Hematopoietic multipotent progenitor cell treated with erythropoietin and hydrocortisone succinate and interleukin-3 and kit ligand, for 15 days (in vitro differentiated cells): Measurements from ENCODE around the gene KIF21A.
"Not testable (repeated sequence)": the region's sequence is repeated elsewhere in the genome, so short reads cannot be mapped to it uniquely, and the experiment has no call there.

Source experiments
- DNase-seq: peaks from one replicate; pipeline ENCODE4 v3.0.0-alpha.2; 2015; ENCODE audit warnings: low spot score

The KIF21A gene

GRCh38 chr12:39443081-39443928 lies at the start of gene KIF21A:
Gene KIF21A, minus strand, starts transcription at chr12:39443120. Its CDS starts 150 bp downstream, at chr12:39442970.
- peak; percentile 82 for DNase-seq

GRCh38 chr12:39490500-39491282 lies 47.8 kb upstream of the KIF21A start:
- DNase-seq = no peak

DNA sequence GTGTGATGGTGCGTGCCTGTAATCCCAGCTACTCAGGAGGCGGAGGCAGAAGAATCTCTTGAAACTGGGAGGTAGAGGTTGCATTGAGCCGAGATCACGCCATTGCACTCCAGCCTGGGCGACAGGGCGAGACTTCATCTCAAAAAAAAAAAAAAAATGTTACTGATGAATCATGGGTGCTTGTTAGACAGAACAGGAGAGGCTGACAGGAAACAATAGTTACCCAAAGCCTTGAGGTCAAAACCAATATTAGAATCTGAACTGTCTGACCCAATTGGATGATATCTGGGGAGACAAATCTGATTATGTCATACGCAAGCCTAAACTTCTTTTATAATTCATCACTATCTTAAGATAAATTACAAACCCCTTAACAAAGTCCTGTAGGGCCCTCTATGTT lies 40.7 kb upstream of the KIF21A start:
- no peak for DNase-seq

GRCh38 chr12:39483042-39483441 lies 40.1 kb upstream of the KIF21A start:
- no peak for DNase-seq

- DNase-seq = no peak
Measured at GRCh38 chr12:39476894-39477293, 34.0 kb upstream of the KIF21A start.

DNA sequence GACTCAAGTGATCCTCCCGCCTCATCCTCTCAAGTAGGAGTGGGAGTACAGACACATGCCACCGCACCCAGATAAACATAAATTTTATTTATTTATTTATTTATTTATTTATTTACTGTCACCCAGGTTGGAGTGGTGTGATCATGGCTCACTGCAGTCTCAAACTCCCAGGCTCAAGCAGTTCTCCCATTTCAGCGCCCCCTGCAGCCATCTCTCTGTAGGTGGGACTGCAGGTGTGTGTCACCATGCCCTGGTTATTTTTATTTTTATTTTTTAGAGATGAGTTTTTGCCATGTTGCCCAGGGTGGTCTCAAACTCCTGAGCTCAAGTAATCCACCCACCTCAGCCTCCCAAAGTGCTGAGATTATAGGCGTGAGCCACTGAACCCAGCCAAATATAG lies 33.2 kb upstream of the KIF21A start:
- DNase-seq = no peak

DNA sequence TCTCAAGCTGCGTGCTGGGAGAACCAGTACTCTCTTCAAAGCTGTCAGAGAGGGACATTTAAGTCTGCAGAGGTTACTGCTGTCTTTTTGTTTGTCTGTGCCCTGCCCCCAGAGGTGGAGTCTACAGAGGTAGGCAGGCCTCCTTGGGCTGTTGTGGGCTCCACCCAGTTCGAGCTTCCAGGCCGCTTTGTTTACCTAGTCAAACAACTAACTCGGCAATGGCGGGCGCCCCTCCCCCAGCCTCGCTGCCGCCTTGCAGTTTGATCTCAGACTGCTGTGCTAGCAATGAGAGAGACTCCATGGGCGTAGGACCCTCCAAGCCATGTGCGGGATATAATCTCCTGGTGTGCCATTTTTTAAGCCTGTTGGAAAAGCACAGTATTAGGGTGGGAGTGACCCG lies 32.2 kb upstream of the KIF21A start:
- not testable (repeated sequence) for DNase-seq

- no peak for DNase-seq
Measured at GRCh38 chr12:39467432-39467870, 24.5 kb upstream of the KIF21A start.

GRCh38 chr12:39464976-39465695 lies 22.2 kb upstream of the KIF21A start:
- no peak for DNase-seq

DNA sequence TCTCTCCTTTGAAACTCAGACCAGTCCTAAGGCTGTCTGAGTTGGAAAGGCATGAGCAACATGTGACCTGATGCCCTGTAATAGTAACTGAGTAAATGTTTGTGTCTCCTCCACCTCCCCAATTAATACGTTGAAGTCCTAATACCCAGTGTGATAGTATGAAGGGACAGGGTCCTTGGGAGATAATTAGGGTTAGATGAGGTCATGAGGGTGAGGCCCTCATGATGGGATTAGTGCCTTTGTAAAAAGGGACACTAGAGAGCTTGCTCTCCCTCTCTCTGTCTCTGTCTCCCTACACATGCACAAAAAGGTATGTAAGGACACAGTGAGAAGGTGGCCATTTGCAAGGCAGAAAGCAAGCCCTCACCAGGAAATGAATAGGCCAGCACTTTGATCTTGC lies 18.1 kb upstream of the KIF21A start:
- no peak for DNase-seq

GRCh38 chr12:39459027-39459434 lies 16.1 kb upstream of the KIF21A start:
- DNase-seq = no peak

GRCh38 chr12:39451977-39452376 lies 9.1 kb upstream of the KIF21A start:
- DNase-seq = no peak

DNA sequence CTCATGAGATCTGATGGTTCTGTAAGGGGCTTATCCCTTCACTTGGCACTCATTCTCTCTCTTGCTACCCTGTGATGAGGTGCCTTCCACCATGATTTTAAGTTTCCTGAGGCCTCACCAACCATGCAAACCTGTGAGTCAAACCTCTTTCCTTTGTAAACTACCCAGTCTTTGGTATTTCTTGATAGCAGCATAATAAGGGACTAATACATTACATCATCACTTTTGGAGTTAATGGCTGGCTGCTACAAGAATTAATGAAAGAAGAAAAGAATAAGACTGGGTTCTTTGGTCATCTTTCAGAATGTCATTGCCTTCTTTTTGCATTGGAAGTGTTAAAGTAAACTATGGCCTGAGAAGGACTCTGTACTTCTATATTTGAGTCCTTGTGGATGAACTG lies 5.1 kb upstream of the KIF21A start:
- DNase-seq = no peak

DNA sequence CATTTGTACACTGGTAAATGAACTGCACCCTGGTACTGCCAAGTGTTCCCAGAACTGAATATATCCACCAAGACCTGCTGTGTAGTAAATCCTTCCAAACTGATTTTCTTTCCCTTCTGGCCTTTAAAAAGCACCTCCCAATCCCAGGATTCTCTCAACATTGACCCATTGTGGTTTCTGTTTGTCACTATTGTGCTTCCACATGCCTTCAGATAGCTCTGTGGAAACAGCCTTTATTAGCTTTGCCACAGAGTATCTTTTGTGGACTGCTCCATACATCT lies 949 bp upstream of the KIF21A start:
- DNase-seq = no peak

GRCh38 chr12:39442831-39443080 lies 164 bp downstream of the KIF21A start:
- no peak for DNase-seq

- DNase-seq = peak; percentile 21
Measured at GRCh38 chr12:39441963-39442830, 723 bp downstream of the KIF21A start.

DNA sequence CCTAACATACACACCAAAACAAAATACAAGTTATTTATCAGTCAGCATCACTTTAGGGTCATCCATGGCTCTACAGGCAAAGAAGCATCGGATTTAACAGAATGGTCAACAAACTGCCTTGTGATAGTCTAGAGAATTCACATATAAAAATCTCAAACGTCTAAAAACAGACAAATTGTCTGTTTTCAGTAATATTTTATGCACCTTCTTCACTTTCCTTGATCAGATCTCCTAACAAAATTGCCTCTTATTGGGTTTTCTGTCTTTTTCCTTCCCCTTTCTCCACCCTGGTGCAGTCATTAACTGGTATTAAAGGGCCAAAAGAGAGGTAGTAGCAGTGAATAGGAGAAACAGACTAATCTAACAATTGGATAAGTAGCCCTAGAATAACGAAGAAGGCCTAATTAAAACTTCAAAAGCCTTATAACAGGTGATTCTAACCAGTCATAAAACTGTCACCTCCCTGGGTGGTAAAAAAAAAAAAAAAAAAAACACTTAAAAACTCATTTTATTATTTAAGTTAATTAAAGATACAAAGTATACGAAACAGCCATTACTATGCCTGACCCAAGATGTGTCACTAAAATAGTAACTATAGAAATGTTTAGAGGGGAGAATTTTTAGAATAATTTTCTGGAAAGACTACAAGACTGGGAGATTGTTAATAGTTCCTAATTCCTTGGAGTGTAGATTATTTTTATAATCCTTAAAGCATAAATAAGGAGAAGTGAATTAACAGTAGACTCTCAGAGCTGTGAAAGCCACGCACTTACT lies 1.5 kb downstream of the KIF21A start:
- DNase-seq = no peak

DNA sequence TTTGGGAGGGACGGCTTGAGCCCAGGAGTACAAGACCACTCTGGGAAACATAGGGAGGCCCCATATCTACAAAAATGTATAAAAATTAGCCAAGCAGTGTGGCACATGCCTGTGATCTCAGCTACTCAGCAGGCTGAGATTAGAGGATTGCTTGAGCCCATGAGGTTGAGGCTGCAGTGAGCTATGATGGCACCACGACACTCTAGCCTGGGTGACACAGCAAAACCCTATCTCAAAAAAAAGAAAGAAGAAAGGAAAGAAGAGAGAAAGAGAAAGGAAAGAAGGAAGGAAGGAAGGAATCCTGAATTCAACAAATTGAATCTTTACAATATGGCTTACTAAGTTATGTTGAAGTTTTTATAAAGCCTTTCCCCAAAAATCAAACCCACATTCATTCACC lies 2.1 kb downstream of the KIF21A start:
- DNase-seq = no peak

DNA sequence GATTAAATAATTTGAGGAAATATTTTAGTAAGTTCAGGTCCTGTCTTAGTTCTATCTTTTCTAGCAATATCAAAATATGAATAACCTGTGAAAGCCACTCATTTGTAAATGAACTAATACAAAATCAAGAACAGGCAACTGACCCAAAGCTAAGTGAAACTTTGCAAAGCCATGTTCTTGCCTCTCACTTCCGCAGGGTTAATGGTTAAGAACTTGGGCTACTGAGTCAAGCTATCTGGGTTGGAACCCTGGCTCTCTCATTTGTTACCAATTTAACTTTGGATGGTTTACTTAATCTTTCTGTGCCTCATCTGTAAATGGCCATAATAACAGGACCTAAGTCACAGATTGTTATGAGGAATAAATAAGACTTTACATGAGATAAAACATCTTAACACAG lies 2.8 kb downstream of the KIF21A start:
- no peak for DNase-seq

DNA sequence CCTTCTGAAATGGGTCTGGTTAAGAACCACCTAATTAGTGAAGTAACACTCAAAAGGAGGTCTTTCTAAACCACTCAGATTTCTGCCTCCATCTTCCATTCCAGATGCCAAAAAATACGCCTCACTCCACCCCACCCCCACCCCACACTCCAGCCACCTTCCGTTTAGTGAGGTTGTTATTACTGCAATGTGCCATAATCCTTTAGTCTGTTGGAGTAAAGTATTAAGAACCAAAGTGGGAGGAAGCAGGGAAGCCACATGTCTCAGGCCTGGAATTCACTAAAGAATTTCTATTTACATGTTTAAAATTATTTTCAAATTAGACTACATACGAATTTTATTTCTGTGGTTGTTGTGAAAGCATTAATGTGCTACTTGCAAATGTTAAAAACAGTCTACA lies 7.4 kb downstream of the KIF21A start:
- DNase-seq = no peak

DNA sequence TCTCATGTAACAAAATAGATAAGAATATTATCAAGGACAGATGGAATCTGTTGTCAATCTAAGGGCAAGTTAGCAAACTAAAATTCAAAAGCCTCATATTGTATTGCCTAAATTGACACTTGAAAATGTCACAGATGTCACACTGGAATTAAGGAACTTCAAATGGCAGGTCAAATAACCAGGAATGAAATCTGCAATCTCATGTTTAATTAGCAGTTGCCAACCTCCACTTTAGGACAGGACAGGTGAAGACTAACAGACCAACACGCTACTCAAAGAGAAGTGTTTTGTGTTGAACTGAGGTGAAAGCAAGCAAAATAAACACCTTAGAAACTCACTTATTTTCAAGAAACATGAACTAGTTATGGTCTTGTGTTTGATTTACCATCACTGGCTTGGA lies 11.1 kb downstream of the KIF21A start:
- DNase-seq = no peak
